ENCODE results near the gene C11orf21. TPM values are rescaled to one million over a fixed set of nuclear protein-coding genes. Genes with fewer than 3 reads are reported as not detected.

The C11orf21 gene
- total and polyA plus RNA-seq, 2 of the 8 experiments (the other 6 are each of a cell fraction or from before 2014, with no cell fraction given), result not detected

- H4K5ac ChIP-seq (ENCODE audit: insufficient read length, low read depth, low read length), result no peak overlapping the region
- H2BK20ac ChIP-seq (ENCODE audit: low read length), result no peak overlapping the region
- no peaks in the 10 kb centered on the region for H3K79me2 ChIP-seq (ENCODE audit: control insufficient read depth in 1 of 2, insufficient read depth in 2 of 2, low read length in 2 of 2)
- no peak overlapping the region for H2BK120ac ChIP-seq (replicated peaks; ENCODE audit: low read depth, low read length)
- no peak for DNase-seq (ENCODE audit: low read depth in 1 of 2, low spot score in 2 of 2)
- H4K91ac ChIP-seq (replicated peaks; ENCODE audit: insufficient read length, low read length), result no peak overlapping the region
- H2BK12ac ChIP-seq (ENCODE audit: low read depth, low read length), result no peak overlapping the region
- no peak overlapping the region for H3K27ac ChIP-seq (ENCODE audit: low read depth, low read length)
- no peaks in the 10 kb centered on the region for H4K20me1 ChIP-seq (replicated peaks in 1 of 2; ENCODE audit: control insufficient read depth in 1 of 2, insufficient read depth in 2 of 2, low read length in 2 of 2)
- no peak overlapping the region for H4K8ac ChIP-seq (ENCODE audit: extremely low read depth, insufficient read depth, low read length)
- H3K4me3 ChIP-seq (ENCODE audit: extremely low read depth in 1 of 4, insufficient read depth in 2 of 4, low read depth in 3 of 4, low read length in 4 of 4), result no peak overlapping the region
- WGBS, 2 experiments (ENCODE audit: extremely low coverage in 1 of 2, insufficient coverage in 1 of 2, insufficient read length in 1 of 2, insufficient replicate concordance in 2 of 2, low coverage in 1 of 2, low lambda C conversion rate in 2 of 2, missing lambda C conversion rate in 1 of 2), result 79% methylated on average over 8 of the region's 9 CpGs; no CpG with 5 or more reads in 1 of the 2 experiments
- H3K4me1 ChIP-seq (replicated peaks in 1 of 4; ENCODE audit: control insufficient read depth in 3 of 4, insufficient read depth in 4 of 4, low read length in 3 of 4), result no peaks in the 10 kb centered on the region
- H2BK5ac ChIP-seq (ENCODE audit: low read depth, low read length), result no peak overlapping the region
- FAIRE-seq, result no peak
- H2AK5ac ChIP-seq (ENCODE audit: low read depth, low read length), result no peak overlapping the region; the same call in 1 of the 2 replicates
- H3K36me3 ChIP-seq (ENCODE audit: control insufficient read depth in 2 of 4, insufficient read depth in 4 of 4, low read length in 3 of 4), result no peaks in the 10 kb centered on the region
- peaks cover 14 to 42% of the 10 kb centered on the region in 2 experiments; a peak in 3 of 4 replicates for H3K9me3 ChIP-seq (ENCODE audit: insufficient read depth in 2 of 2, low read depth in 1 of 2, low read length in 1 of 2)
- no peak overlapping the region for H3K56ac ChIP-seq (replicated peaks; ENCODE audit: insufficient read length, low read depth, low read length)
- H3K23me2 ChIP-seq (ENCODE audit: low read depth, low read length), result no peaks in the 10 kb centered on the region
- no peak overlapping the region for H3K18ac ChIP-seq (ENCODE audit: extremely low read depth, low read length)
- POLR2A ChIA-PET (ENCODE audit: partially characterized antibody), result no interaction called here
- H3K4me2 ChIP-seq (ENCODE audit: insufficient read depth in 1 of 2, low read depth in 2 of 2, low read length in 2 of 2), result no peak overlapping the region
- no peak overlapping the region for H2AFZ ChIP-seq (ENCODE audit: low read length)
- CTCF ChIA-PET (ENCODE audit: partially characterized antibody), result no interaction called here
- no peak overlapping the region for H3K14ac ChIP-seq (ENCODE audit: insufficient read length)
- no peak overlapping the region for H3K4ac ChIP-seq (replicated peaks; ENCODE audit: insufficient read length, low read depth, low read length)
- no peaks in the 10 kb centered on the region; the same call in 1 of the 2 replicates for H3K79me1 ChIP-seq (ENCODE audit: low read depth, low read length)
- no peaks in the 10 kb centered on the region for H3K27me3 ChIP-seq (replicated peaks in 1 of 4; ENCODE audit: control insufficient read depth in 3 of 4, extremely low read depth in 1 of 4, insufficient read depth in 3 of 4, low read length in 3 of 4)
- no peak overlapping the region for H2BK15ac ChIP-seq (ENCODE audit: low read length)
- H3K9ac ChIP-seq (replicated peaks in 1 of 4; ENCODE audit: extremely low read depth in 1 of 4, low read depth in 3 of 4, low read length in 3 of 4), result no peak overlapping the region
- no peak overlapping the region for H3K23ac ChIP-seq (ENCODE audit: insufficient read length)
- TF ChIP-seq SP1 (IDR thresholded peaks at IDR 0.05; ENCODE audit: low read depth, low read length) (no peak), TCF12 (IDR thresholded peaks at IDR 0.05; ENCODE audit: low read depth, low read length) (no peak), HDAC6 (IDR thresholded peaks at IDR 0.05; ENCODE audit: low read depth, low read length) (no peak), KDM4A (IDR thresholded peaks at IDR 0.05; ENCODE audit: low read depth, low read length, severe bottlenecking) (no peak), EZH2 (IDR thresholded peaks at IDR 0.05; ENCODE audit: low read depth, low read length, severe bottlenecking) (no peak)
Measured at GRCh38 chr11:2347308-2347830, 45.7 kb upstream of the C11orf21 start.

Data from H1 (cell line).